ENCODE results near the gene C17orf75.

The C17orf75 gene

GRCh38 chr17:32307658-32308057 is 34.3 kb downstream of the C17orf75 start:
- Mint-ChIP-seq H3K4me3 (no peak overlapping the region), H3K4me1 (no peaks in the 10 kb centered on the region), H3K36me3 (no peaks in the 10 kb centered on the region), H3K9me3 (no peaks in the 10 kb centered on the region), H3K27ac (no peak overlapping the region), H3K27me3 (peaks cover 13 to 14% of the 10 kb centered on the region in 2 donors)
- no peak for ATAC-seq (replicated peaks)
- no peak for DNase-seq

GRCh38 chr17:32305049-32305448 is 36.9 kb downstream of the C17orf75 start:
- Mint-ChIP-seq H3K4me3 (no peak overlapping the region), H3K27ac (no peak overlapping the region), H3K9me3 (no peaks in the 10 kb centered on the region), H3K36me3 (no peaks in the 10 kb centered on the region), H3K4me1 (no peaks in the 10 kb centered on the region), H3K27me3 (peaks cover 13 to 14% of the 10 kb centered on the region in 2 donors)
- DNase-seq (no peak), ATAC-seq (replicated peaks) (no peak)

GRCh38 chr17:32303781-32304288 is 38.1 kb downstream of the C17orf75 start:
- Mint-ChIP-seq H3K9me3 (no peaks in the 10 kb centered on the region), H3K36me3 (no peaks in the 10 kb centered on the region), H3K27ac (peak overlapping the region; percentile 15), H3K4me1 (no peaks in the 10 kb centered on the region), H3K27me3 (peaks cover 13 to 14% of the 10 kb centered on the region in 2 donors), H3K4me3 (no peak overlapping the region)
- no peak for DNase-seq
- ATAC-seq (replicated peaks), result no peak

- no peaks in the 10 kb centered on the region for H3K36me3 Mint-ChIP-seq
- H3K9me3 Mint-ChIP-seq, result no peaks in the 10 kb centered on the region
- DNase-seq (no peak), ATAC-seq (replicated peaks) (no peak)
- H3K4me3 Mint-ChIP-seq, result no peak overlapping the region
- no peaks in the 10 kb centered on the region for H3K4me1 Mint-ChIP-seq
- peaks cover 13 to 16% of the 10 kb centered on the region in 2 donors for H3K27me3 Mint-ChIP-seq
- no peak overlapping the region for H3K27ac Mint-ChIP-seq
Observed at GRCh38 chr17:32302860-32303649, 38.9 kb downstream of the C17orf75 start.

GRCh38 chr17:32302037-32302436 is 39.9 kb downstream of the C17orf75 start:
- no peak for ATAC-seq (replicated peaks)
- Mint-ChIP-seq H3K27me3 (peaks cover 9% of the 10 kb centered on the region in 2 donors), H3K36me3 (no peaks in the 10 kb centered on the region), H3K4me1 (no peaks in the 10 kb centered on the region), H3K4me3 (no peak overlapping the region), H3K27ac (no peak overlapping the region), H3K9me3 (no peaks in the 10 kb centered on the region)
- DNase-seq, result no peak

- H3K27ac Mint-ChIP-seq, result no peak overlapping the region
- H3K36me3 Mint-ChIP-seq, result no peaks in the 10 kb centered on the region
- peaks cover 5 to 9% of the 10 kb centered on the region in 2 donors for H3K27me3 Mint-ChIP-seq
- ATAC-seq (replicated peaks) (no peak), DNase-seq (no peak)
- H3K9me3 Mint-ChIP-seq, result no peaks in the 10 kb centered on the region
- H3K4me1 Mint-ChIP-seq, result no peaks in the 10 kb centered on the region
- H3K4me3 Mint-ChIP-seq, result no peak overlapping the region
Observed at GRCh38 chr17:32299580-32300164, 42.3 kb downstream of the C17orf75 start.

GRCh38 chr17:32298721-32299579 is 43.0 kb downstream of the C17orf75 start:
- Mint-ChIP-seq H3K27ac (no peak overlapping the region), H3K27me3 (peaks cover 2 to 9% of the 10 kb centered on the region in 2 donors), H3K9me3 (no peaks in the 10 kb centered on the region), H3K36me3 (no peaks in the 10 kb centered on the region), H3K4me1 (no peaks in the 10 kb centered on the region), H3K4me3 (no peak overlapping the region)
- no peak for DNase-seq
- no peak for ATAC-seq (replicated peaks)

- no peaks in the 10 kb centered on the region for H3K36me3 Mint-ChIP-seq
- H3K27me3 Mint-ChIP-seq, result peaks cover 0 to 9% of the 10 kb centered on the region in 2 donors
- no peak for DNase-seq
- H3K4me1 Mint-ChIP-seq, result no peaks in the 10 kb centered on the region
- no peak overlapping the region for H3K27ac Mint-ChIP-seq
- H3K4me3 Mint-ChIP-seq, result no peak overlapping the region
- peak in 1 of 2 donors; percentile 10 for ATAC-seq (replicated peaks)
- H3K9me3 Mint-ChIP-seq, result no peaks in the 10 kb centered on the region
Observed at GRCh38 chr17:32298298-32298697, 43.7 kb downstream of the C17orf75 start.

GRCh38 chr17:32297860-32298259 is 44.1 kb downstream of the C17orf75 start:
- Mint-ChIP-seq H3K4me3 (no peak overlapping the region), H3K27ac (no peak overlapping the region), H3K36me3 (no peaks in the 10 kb centered on the region), H3K9me3 (no peaks in the 10 kb centered on the region), H3K27me3 (peaks cover 0 to 9% of the 10 kb centered on the region in 2 donors), H3K4me1 (peaks cover 2 to 4% of the 10 kb centered on the region in 2 donors)
- no peak for DNase-seq
- no peak for ATAC-seq (replicated peaks)

- Mint-ChIP-seq H3K27me3 (peaks cover 0 to 9% of the 10 kb centered on the region in 2 donors), H3K9me3 (no peaks in the 10 kb centered on the region), H3K36me3 (no peaks in the 10 kb centered on the region), H3K27ac (no peak overlapping the region), H3K4me3 (no peak overlapping the region), H3K4me1 (peaks cover 4 to 8% of the 10 kb centered on the region in 2 donors)
- no peak for DNase-seq
- ATAC-seq (replicated peaks), result no peak
Observed at GRCh38 chr17:32297424-32297823, 44.5 kb downstream of the C17orf75 start.

- H3K27ac Mint-ChIP-seq, result no peak overlapping the region
- DNase-seq (no peak), ATAC-seq (replicated peaks) (no peak)
- no peaks in the 10 kb centered on the region for H3K9me3 Mint-ChIP-seq
- no peak overlapping the region for H3K4me3 Mint-ChIP-seq
- peaks cover 23 to 37% of the 10 kb centered on the region in 2 donors for H3K27me3 Mint-ChIP-seq
- peaks cover 8 to 20% of the 10 kb centered on the region in 2 donors for H3K4me1 Mint-ChIP-seq
- no peaks in the 10 kb centered on the region for H3K36me3 Mint-ChIP-seq
Observed at GRCh38 chr17:32292094-32292493, 49.9 kb downstream of the C17orf75 start.

- H3K27me3 Mint-ChIP-seq, result peaks cover 35 to 61% of the 10 kb centered on the region in 2 donors
- no peaks in the 10 kb centered on the region for H3K9me3 Mint-ChIP-seq
- ATAC-seq (replicated peaks) (no peak), DNase-seq (no peak)
- H3K4me3 Mint-ChIP-seq, result no peak overlapping the region
- H3K36me3 Mint-ChIP-seq, result no peaks in the 10 kb centered on the region
- H3K27ac Mint-ChIP-seq, result no peak overlapping the region
- peaks cover 11 to 25% of the 10 kb centered on the region in 2 donors for H3K4me1 Mint-ChIP-seq
Observed at GRCh38 chr17:32289471-32290070, 52.4 kb downstream of the C17orf75 start.

GRCh38 chr17:32288615-32289014 is 53.4 kb downstream of the C17orf75 start:
- peaks cover 19 to 34% of the 10 kb centered on the region in 2 donors for H3K4me1 Mint-ChIP-seq
- no peak for DNase-seq
- ATAC-seq (replicated peaks), result no peak
- H3K36me3 Mint-ChIP-seq, result no peaks in the 10 kb centered on the region
- no peak overlapping the region for H3K27ac Mint-ChIP-seq
- no peak overlapping the region for H3K4me3 Mint-ChIP-seq
- peaks cover 44 to 69% of the 10 kb centered on the region in 2 donors for H3K27me3 Mint-ChIP-seq
- no peaks in the 10 kb centered on the region for H3K9me3 Mint-ChIP-seq
